ENCODE results near the gene SRGAP2B. TPM values are rescaled to one million over a fixed set of nuclear protein-coding genes. Genes with fewer than 3 reads are reported as not detected.
"Not testable (repeated sequence)": the region's sequence is repeated elsewhere in the genome, so short reads cannot be mapped to it uniquely, and the experiment has no call there.

Gene SRGAP2B
- total and polyA plus RNA-seq, 4 donors: 2.4 to 14.3 (median 6.2) TPM

GRCh38 chr1:145123062-145123395, 27.9 kb upstream of the SRGAP2B start:
- H3K9ac ChIP-seq (ENCODE audit: low read depth in 1 of 2, low read length in 2 of 2); H3K36me3 ChIP-seq (ENCODE audit: control insufficient read depth in 4 of 4, insufficient read depth in 3 of 4, low read depth in 1 of 4, low read length in 3 of 4); DNase-seq (ENCODE audit: low spot score); H3K9me3 ChIP-seq (ENCODE audit: control insufficient read depth in 4 of 4, low read length in 3 of 4); H3K4me1 ChIP-seq (ENCODE audit: control insufficient read depth in 4 of 4, insufficient read depth in 4 of 4, low read length in 3 of 4); H3K4me3 ChIP-seq (ENCODE audit: low read depth in 1 of 3, low read length in 3 of 3); H3K27ac ChIP-seq (ENCODE audit: low read depth in 1 of 2, low read length in 2 of 2); H3K27me3 ChIP-seq (ENCODE audit: control insufficient read depth in 4 of 4, insufficient read depth in 4 of 4, low read length in 3 of 4): not testable (repeated sequence)
- WGBS: no CpG with 5 or more reads among the region's 1 CpG

GRCh38 chr1:145122344-145123061, 27.4 kb upstream of the SRGAP2B start:
- H3K4me3 ChIP-seq (ENCODE audit: low read depth in 1 of 3, low read length in 3 of 3); H3K9ac ChIP-seq (ENCODE audit: low read depth in 1 of 2, low read length in 2 of 2); H3K27ac ChIP-seq (ENCODE audit: low read depth in 1 of 2, low read length in 2 of 2); H3K4me1 ChIP-seq (ENCODE audit: control insufficient read depth in 4 of 4, insufficient read depth in 4 of 4, low read length in 3 of 4); H3K36me3 ChIP-seq (ENCODE audit: control insufficient read depth in 4 of 4, insufficient read depth in 3 of 4, low read depth in 1 of 4, low read length in 3 of 4); H3K9me3 ChIP-seq (ENCODE audit: control insufficient read depth in 4 of 4, low read length in 3 of 4); H3K27me3 ChIP-seq (ENCODE audit: control insufficient read depth in 4 of 4, insufficient read depth in 4 of 4, low read length in 3 of 4); DNase-seq (ENCODE audit: low spot score): not testable (repeated sequence)
- WGBS: no CpG with 5 or more reads among the region's 7 CpGs

DNA sequence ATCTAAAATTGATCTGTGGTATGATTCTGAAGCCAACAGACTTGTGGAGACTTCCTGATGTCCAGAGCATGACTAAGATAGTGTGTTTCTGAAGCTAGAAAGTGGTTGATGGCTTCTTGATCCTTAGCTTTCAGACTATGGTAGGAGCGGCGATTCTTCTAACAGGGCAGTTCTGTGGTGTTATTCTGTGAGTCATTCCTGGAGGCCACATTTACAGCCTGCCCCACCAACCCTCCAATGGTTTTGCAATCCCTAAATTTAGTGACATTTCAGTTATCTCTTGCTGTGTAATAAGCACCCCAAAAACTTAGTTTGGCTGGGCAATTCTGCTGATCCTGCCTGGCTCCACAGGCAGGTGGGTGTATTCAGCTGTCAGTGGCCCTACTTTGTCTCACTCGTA, 24.7 kb upstream of the SRGAP2B start:
- not testable (repeated sequence) for H3K4me3 ChIP-seq (ENCODE audit: low read depth in 1 of 3, low read length in 3 of 3); H3K36me3 ChIP-seq (ENCODE audit: control insufficient read depth in 4 of 4, insufficient read depth in 3 of 4, low read depth in 1 of 4, low read length in 3 of 4); H3K27me3 ChIP-seq (ENCODE audit: control insufficient read depth in 4 of 4, insufficient read depth in 4 of 4, low read length in 3 of 4); H3K9me3 ChIP-seq (ENCODE audit: control insufficient read depth in 4 of 4, low read length in 3 of 4); H3K9ac ChIP-seq (ENCODE audit: low read depth in 1 of 2, low read length in 2 of 2); DNase-seq (ENCODE audit: low spot score); H3K27ac ChIP-seq (ENCODE audit: low read depth in 1 of 2, low read length in 2 of 2); H3K4me1 ChIP-seq (ENCODE audit: control insufficient read depth in 4 of 4, insufficient read depth in 4 of 4, low read length in 3 of 4)
- WGBS: no CpG with 5 or more reads among the region's 3 CpGs

DNA sequence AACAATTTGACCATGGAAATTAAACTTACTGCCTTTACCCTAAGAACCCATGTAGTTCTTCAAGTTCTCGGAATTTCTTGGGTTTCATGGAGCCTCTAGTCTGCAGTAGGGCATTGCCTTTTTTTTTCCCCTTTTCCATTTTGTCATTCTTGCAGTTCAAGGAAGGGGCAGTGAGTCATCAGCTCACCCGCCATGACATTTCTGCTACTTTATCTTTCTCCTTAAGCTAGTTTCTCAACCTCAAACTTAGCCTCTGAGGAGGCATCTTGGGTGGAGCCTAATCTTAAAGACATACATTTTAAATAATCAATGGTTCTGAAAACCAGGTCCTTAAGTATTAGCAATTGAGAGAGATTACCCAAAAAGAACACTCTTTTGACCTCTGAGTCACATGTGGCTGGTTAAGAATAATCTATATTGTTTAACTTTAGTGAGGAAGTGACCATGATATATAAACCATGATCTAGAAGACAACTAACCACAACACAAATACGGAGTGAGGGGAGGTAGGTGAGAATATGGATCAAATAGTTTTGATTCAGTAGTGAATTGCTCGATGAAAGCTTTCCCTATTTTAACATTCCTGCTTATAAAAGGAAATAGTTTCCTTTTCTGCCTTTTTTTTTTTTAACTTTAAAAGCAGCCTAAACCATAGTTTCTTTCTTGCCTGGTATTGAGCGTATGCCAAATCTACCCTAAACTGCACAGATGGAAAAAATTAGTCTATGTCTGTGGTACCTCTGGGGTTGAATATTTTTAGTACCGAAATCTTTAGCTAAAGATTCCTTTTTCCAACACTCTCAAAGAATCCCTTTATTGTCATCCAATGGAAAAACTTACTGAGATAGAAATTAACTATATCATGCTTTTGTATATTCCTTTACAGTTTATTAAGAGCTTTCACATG, 20.7 kb upstream of the SRGAP2B start:
- DNase-seq (ENCODE audit: low spot score); H3K27ac ChIP-seq (ENCODE audit: low read depth in 1 of 2, low read length in 2 of 2); H3K9ac ChIP-seq (ENCODE audit: low read depth in 1 of 2, low read length in 2 of 2); H3K9me3 ChIP-seq (ENCODE audit: control insufficient read depth in 4 of 4, low read length in 3 of 4); H3K36me3 ChIP-seq (ENCODE audit: control insufficient read depth in 4 of 4, insufficient read depth in 3 of 4, low read depth in 1 of 4, low read length in 3 of 4); H3K27me3 ChIP-seq (ENCODE audit: control insufficient read depth in 4 of 4, insufficient read depth in 4 of 4, low read length in 3 of 4); H3K4me3 ChIP-seq (ENCODE audit: low read depth in 1 of 3, low read length in 3 of 3); H3K4me1 ChIP-seq (ENCODE audit: control insufficient read depth in 4 of 4, insufficient read depth in 4 of 4, low read length in 3 of 4): not testable (repeated sequence)
- no CpG with 5 or more reads among the region's 6 CpGs for WGBS

GRCh38 chr1:145114560-145115057, 19.5 kb upstream of the SRGAP2B start:
- H3K9ac ChIP-seq (ENCODE audit: low read depth in 1 of 2, low read length in 2 of 2); H3K4me3 ChIP-seq (ENCODE audit: low read depth in 1 of 3, low read length in 3 of 3); H3K9me3 ChIP-seq (ENCODE audit: control insufficient read depth in 4 of 4, low read length in 3 of 4); DNase-seq (ENCODE audit: low spot score); H3K36me3 ChIP-seq (ENCODE audit: control insufficient read depth in 4 of 4, insufficient read depth in 3 of 4, low read depth in 1 of 4, low read length in 3 of 4); H3K4me1 ChIP-seq (ENCODE audit: control insufficient read depth in 4 of 4, insufficient read depth in 4 of 4, low read length in 3 of 4); H3K27me3 ChIP-seq (ENCODE audit: control insufficient read depth in 4 of 4, insufficient read depth in 4 of 4, low read length in 3 of 4); H3K27ac ChIP-seq (ENCODE audit: low read depth in 1 of 2, low read length in 2 of 2): not testable (repeated sequence)
- no CpG with 5 or more reads among the region's 1 CpG for WGBS

DNA sequence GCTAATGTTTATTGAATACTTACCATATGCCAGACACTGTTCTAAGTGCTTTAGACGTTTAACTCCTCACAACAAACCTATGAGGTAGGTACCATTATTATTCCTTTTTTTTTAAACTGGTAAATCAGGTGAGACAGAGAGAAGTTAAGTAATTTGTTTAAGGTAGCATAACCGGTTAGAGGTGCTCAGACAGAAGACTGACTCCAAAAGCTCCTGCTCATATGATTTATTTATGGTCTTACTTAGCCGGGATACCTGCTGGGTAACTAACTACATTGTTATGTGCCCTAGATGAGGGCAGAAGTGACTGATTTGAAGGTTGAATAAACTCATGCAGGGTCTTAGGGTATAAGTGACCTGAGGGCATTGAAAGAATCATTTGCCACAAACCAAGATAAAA, 17.6 kb upstream of the SRGAP2B start:
- not testable (repeated sequence) for H3K9me3 ChIP-seq (ENCODE audit: control insufficient read depth in 4 of 4, low read length in 3 of 4); H3K27me3 ChIP-seq (ENCODE audit: control insufficient read depth in 4 of 4, insufficient read depth in 4 of 4, low read length in 3 of 4); H3K4me1 ChIP-seq (ENCODE audit: control insufficient read depth in 4 of 4, insufficient read depth in 4 of 4, low read length in 3 of 4); H3K36me3 ChIP-seq (ENCODE audit: control insufficient read depth in 4 of 4, insufficient read depth in 3 of 4, low read depth in 1 of 4, low read length in 3 of 4); H3K27ac ChIP-seq (ENCODE audit: low read depth in 1 of 2, low read length in 2 of 2); DNase-seq (ENCODE audit: low spot score); H3K9ac ChIP-seq (ENCODE audit: low read depth in 1 of 2, low read length in 2 of 2); H3K4me3 ChIP-seq (ENCODE audit: low read depth in 1 of 3, low read length in 3 of 3)
- no CpG with 5 or more reads among the region's 3 CpGs for WGBS

DNA sequence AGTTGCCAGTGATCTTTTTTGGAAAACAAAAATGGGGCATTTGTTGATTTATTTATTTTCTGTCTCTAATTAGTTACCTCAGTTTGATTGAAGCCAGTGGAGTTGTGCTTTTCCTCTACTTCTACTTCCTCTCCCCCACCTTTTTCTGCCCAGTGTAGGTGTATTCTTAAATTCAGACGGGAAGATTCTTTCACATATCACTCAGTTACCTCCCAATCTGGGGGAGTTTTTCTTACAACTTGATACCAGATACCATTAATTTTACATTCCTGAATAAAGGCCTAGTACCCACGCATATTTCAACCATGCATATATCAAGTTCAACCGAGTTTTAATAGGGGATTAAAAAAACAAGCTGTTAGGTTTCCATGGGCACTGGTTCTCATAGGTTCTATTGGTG, 16.5 kb upstream of the SRGAP2B start:
- H3K27me3 ChIP-seq (ENCODE audit: control insufficient read depth in 4 of 4, insufficient read depth in 4 of 4, low read length in 3 of 4); DNase-seq (ENCODE audit: low spot score); H3K36me3 ChIP-seq (ENCODE audit: control insufficient read depth in 4 of 4, insufficient read depth in 3 of 4, low read depth in 1 of 4, low read length in 3 of 4); H3K27ac ChIP-seq (ENCODE audit: low read depth in 1 of 2, low read length in 2 of 2); H3K9ac ChIP-seq (ENCODE audit: low read depth in 1 of 2, low read length in 2 of 2); H3K9me3 ChIP-seq (ENCODE audit: control insufficient read depth in 4 of 4, low read length in 3 of 4); H3K4me3 ChIP-seq (ENCODE audit: low read depth in 1 of 3, low read length in 3 of 3); H3K4me1 ChIP-seq (ENCODE audit: control insufficient read depth in 4 of 4, insufficient read depth in 4 of 4, low read length in 3 of 4): not testable (repeated sequence)
- WGBS: no CpG with 5 or more reads among the region's 3 CpGs

DNA sequence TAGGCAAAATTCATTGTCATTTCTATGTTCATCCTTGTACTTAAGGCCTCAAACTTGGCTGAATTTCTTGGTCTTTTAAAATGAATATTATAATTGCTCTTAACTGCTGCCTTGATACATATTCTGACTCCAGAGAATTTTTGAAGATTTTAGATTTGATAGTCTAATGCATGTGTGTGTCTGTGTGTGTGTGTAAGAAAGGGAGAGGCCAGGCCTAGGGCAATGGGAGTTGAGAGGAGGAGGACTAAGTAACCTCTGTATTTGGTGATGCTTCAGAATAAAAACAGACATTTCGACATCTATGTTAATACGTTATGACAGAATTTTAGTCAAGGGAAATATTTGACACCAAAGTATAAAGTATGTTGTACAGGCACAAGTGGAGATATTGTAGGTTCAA, 8.2 kb upstream of the SRGAP2B start:
- not testable (repeated sequence) for H3K9me3 ChIP-seq (ENCODE audit: control insufficient read depth in 4 of 4, low read length in 3 of 4); H3K36me3 ChIP-seq (ENCODE audit: control insufficient read depth in 4 of 4, insufficient read depth in 3 of 4, low read depth in 1 of 4, low read length in 3 of 4); H3K4me1 ChIP-seq (ENCODE audit: control insufficient read depth in 4 of 4, insufficient read depth in 4 of 4, low read length in 3 of 4); DNase-seq (ENCODE audit: low spot score); H3K27ac ChIP-seq (ENCODE audit: low read depth in 1 of 2, low read length in 2 of 2); H3K27me3 ChIP-seq (ENCODE audit: control insufficient read depth in 4 of 4, insufficient read depth in 4 of 4, low read length in 3 of 4); H3K4me3 ChIP-seq (ENCODE audit: low read depth in 1 of 3, low read length in 3 of 3); H3K9ac ChIP-seq (ENCODE audit: low read depth in 1 of 2, low read length in 2 of 2)
- WGBS: no CpG with 5 or more reads among the region's 2 CpGs

All from liver (tissue), 9 donors.